GM12878 (cell line): ENCODE data around the gene FNDC3A. TPM values are rescaled to one million over a fixed set of nuclear protein-coding genes. Genes with fewer than 3 reads are reported as not detected.

ENCODE experiments used
- HCFC1 ChIP-seq: fragments of 150-350 bp; IDR thresholded peaks from 2 replicates; pipeline ENCODE4 v1.6.1; 2014; ENCODE audit warnings: low read length
- IRF4 ChIP-seq: IDR thresholded peaks from 2 replicates; pipeline ENCODE4 v1.6.1; 2011; ENCODE audit warnings: low read depth, low read length
- MTA2 ChIP-seq: fragments of 450-650 bp; IDR thresholded peaks from 2 replicates; pipeline ENCODE4 v1.6.1; 2016; ENCODE audit warnings: low read depth, mild to moderate bottlenecking, moderate library complexity
- NR2C1 ChIP-seq: fragments of 450-650 bp; IDR thresholded peaks from 2 replicates; pipeline ENCODE4 v1.6.1; 2017; ENCODE audit warnings: antibody characterized with exemption, mild to moderate bottlenecking, moderate library complexity
- NRF1 ChIP-seq: conservative IDR thresholded peaks from 2 replicates; pipeline ENCODE4 v1.6.1; 2011; ENCODE audit warnings: mild to moderate bottlenecking, low read depth, low read length, improper control_type of control experiment
- RFX5 ChIP-seq: IDR thresholded peaks from 2 replicates; pipeline ENCODE4 v1.6.1; 2011; ENCODE audit warnings: low read depth, low read length, improper control_type of control experiment
- SIN3A ChIP-seq: IDR thresholded peaks from 2 replicates; pipeline ENCODE4 v1.6.1; 2012; ENCODE audit warnings: low read depth, low read length, improper control_type of control experiment
- SREBF2 ChIP-seq: IDR thresholded peaks from 2 replicates; pipeline ENCODE4 v1.6.1; 2012; ENCODE audit warnings: mild to moderate bottlenecking, low read length
- polyA plus RNA-seq, 11 experiments: library from polyadenylated mRNA; depleted of rRNA in 4 of 11; unstranded in 6 of 11; stranded (reverse) in 5 of 11; fragments of >200 nt; fragmentation: Nextera tagmentation in 4 of 11; fragmentation: Illumina TruSeq in 1 of 11; extraction: Ambion mirVana in 4 of 11; extraction: Trizol in 1 of 11; gene quantifications; 1 replicate in 1 of 11; 2 replicates in 10 of 11; pipeline versions ENCODE4 v1.2.1 to v1.2.3, GENCODE V29; 2011 to 2016; ENCODE audit warnings: inconsistent platforms in 2 of 11, missing spikeins in 2 of 11, low read depth in 1 of 11
- total RNA-seq, 4 experiments: library from RNA; depleted of rRNA in 3 of 4; stranded (reverse); fragments of >200 nt in 3 of 4; fragmentation: Illumina TruSeq in 1 of 4; extraction: Trizol in 1 of 4; gene quantifications; 2 replicates each; pipeline versions ENCODE4 v1.2.1 to v1.2.3, GENCODE V29; 2013 to 2021
- TF ChIP-seq, protein P1 (sequence below): fragments of 450-650 bp; IDR thresholded peaks from 2 replicates; pipeline ENCODE4 v1.6.1; 2017; ENCODE audit warnings: antibody characterized with exemption, mild to moderate bottlenecking, moderate library complexity
- TF ChIP-seq, protein P2 (sequence below): fragments of 450-650 bp; IDR thresholded peaks from 2 replicates; pipeline ENCODE4 v1.6.1; 2018; ENCODE audit warnings: mild to moderate bottlenecking, low read depth, moderate library complexity; ENCODE audit not compliant: partially characterized antibody
- TF ChIP-seq, protein P3 (sequence below): fragments of 450-650 bp; formaldehyde crosslinking; IDR thresholded peaks from 2 replicates; pipeline ENCODE4 v1.5.0; 2022; ENCODE audit warnings: mild to moderate bottlenecking, missing genetic modification characterization
- TF ChIP-seq, protein P4 (sequence below): IDR thresholded peaks from 2 replicates; pipeline ENCODE4 v1.6.1; 2011; ENCODE audit warnings: borderline replicate concordance, low read depth, mild to moderate bottlenecking, moderate library complexity, mixed read lengths, low read length; ENCODE audit not compliant: insufficient read depth; ENCODE audit errors: extremely low read length
- TF ChIP-seq, protein P5 (sequence below): fragments of 450-650 bp; IDR thresholded peaks from 2 replicates; pipeline ENCODE4 v1.6.1; 2017; ENCODE audit warnings: borderline replicate concordance
- TF ChIP-seq, protein P6 (sequence below): fragments of 450-650 bp; IDR thresholded peaks from 2 replicates; pipeline ENCODE4 v1.6.1; 2016; ENCODE audit warnings: mild to moderate bottlenecking, moderate library complexity, borderline replicate concordance

The FNDC3A gene
- total and polyA plus RNA-seq, 10 of the 15 experiments (the other 5 are each of a cell fraction or from before 2014, with no cell fraction given): 6.3 to 46.4 (median 22.8) TPM

DNA sequence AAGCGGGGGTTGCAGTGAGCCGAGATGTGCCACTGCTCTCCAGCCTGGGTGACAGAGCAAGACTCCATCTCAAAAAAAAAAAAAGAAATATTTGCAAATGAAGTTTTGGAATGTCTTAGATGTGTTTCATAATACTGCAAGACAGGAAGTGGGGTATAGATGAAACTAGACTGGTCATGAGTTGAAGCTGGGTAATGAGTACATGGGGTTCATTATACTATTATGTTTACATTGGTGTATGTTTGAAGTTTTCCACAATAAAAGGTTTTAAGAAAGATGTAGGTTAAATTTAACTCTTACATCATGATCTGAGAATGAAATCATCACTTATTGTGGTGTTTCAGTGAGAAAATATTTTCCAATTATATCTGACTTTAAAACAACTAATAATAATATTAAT lies 19.0 kb downstream of the FNDC3A start (continued):
- no peak for TF ChIP-seq HCFC1
- TF ChIP-seq IRF4: no peak
- TF ChIP-seq, protein P1, sequence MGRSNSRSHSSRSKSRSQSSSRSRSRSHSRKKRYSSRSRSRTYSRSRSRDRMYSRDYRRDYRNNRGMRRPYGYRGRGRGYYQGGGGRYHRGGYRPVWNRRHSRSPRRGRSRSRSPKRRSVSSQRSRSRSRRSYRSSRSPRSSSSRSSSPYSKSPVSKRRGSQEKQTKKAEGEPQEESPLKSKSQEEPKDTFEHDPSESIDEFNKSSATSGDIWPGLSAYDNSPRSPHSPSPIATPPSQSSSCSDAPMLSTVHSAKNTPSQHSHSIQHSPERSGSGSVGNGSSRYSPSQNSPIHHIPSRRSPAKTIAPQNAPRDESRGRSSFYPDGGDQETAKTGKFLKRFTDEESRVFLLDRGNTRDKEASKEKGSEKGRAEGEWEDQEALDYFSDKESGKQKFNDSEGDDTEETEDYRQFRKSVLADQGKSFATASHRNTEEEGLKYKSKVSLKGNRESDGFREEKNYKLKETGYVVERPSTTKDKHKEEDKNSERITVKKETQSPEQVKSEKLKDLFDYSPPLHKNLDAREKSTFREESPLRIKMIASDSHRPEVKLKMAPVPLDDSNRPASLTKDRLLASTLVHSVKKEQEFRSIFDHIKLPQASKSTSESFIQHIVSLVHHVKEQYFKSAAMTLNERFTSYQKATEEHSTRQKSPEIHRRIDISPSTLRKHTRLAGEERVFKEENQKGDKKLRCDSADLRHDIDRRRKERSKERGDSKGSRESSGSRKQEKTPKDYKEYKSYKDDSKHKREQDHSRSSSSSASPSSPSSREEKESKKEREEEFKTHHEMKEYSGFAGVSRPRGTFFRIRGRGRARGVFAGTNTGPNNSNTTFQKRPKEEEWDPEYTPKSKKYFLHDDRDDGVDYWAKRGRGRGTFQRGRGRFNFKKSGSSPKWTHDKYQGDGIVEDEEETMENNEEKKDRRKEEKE: no peak
- TF ChIP-seq, protein P2, sequence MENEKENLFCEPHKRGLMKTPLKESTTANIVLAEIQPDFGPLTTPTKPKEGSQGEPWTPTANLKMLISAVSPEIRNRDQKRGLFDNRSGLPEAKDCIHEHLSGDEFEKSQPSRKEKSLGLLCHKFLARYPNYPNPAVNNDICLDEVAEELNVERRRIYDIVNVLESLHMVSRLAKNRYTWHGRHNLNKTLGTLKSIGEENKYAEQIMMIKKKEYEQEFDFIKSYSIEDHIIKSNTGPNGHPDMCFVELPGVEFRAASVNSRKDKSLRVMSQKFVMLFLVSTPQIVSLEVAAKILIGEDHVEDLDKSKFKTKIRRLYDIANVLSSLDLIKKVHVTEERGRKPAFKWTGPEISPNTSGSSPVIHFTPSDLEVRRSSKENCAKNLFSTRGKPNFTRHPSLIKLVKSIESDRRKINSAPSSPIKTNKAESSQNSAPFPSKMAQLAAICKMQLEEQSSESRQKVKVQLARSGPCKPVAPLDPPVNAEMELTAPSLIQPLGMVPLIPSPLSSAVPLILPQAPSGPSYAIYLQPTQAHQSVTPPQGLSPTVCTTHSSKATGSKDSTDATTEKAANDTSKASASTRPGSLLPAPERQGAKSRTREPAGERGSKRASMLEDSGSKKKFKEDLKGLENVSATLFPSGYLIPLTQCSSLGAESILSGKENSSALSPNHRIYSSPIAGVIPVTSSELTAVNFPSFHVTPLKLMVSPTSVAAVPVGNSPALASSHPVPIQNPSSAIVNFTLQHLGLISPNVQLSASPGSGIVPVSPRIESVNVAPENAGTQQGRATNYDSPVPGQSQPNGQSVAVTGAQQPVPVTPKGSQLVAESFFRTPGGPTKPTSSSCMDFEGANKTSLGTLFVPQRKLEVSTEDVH: no peak
- TF ChIP-seq, protein P3, sequence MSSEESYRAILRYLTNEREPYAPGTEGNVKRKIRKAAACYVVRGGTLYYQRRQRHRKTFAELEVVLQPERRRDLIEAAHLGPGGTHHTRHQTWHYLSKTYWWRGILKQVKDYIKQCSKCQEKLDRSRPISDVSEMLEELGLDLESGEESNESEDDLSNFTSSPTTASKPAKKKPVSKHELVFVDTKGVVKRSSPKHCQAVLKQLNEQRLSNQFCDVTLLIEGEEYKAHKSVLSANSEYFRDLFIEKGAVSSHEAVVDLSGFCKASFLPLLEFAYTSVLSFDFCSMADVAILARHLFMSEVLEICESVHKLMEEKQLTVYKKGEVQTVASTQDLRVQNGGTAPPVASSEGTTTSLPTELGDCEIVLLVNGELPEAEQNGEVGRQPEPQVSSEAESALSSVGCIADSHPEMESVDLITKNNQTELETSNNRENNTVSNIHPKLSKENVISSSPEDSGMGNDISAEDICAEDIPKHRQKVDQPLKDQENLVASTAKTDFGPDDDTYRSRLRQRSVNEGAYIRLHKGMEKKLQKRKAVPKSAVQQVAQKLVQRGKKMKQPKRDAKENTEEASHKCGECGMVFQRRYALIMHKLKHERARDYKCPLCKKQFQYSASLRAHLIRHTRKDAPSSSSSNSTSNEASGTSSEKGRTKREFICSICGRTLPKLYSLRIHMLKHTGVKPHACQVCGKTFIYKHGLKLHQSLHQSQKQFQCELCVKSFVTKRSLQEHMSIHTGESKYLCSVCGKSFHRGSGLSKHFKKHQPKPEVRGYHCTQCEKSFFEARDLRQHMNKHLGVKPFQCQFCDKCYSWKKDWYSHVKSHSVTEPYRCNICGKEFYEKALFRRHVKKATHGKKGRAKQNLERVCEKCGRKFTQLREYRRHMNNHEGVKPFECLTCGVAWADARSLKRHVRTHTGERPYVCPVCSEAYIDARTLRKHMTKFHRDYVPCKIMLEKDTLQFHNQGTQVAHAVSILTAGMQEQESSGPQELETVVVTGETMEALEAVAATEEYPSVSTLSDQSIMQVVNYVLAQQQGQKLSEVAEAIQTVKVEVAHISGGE (CRISPR knock-in tag): no peak
- TF ChIP-seq SIN3A: no peak
- TF ChIP-seq RFX5: no peak
- TF ChIP-seq, protein P4, sequence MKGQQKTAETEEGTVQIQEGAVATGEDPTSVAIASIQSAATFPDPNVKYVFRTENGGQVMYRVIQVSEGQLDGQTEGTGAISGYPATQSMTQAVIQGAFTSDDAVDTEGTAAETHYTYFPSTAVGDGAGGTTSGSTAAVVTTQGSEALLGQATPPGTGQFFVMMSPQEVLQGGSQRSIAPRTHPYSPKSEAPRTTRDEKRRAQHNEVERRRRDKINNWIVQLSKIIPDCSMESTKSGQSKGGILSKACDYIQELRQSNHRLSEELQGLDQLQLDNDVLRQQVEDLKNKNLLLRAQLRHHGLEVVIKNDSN: no peak
- TF ChIP-seq NR2C1: no peak
- TF ChIP-seq, protein P5, sequence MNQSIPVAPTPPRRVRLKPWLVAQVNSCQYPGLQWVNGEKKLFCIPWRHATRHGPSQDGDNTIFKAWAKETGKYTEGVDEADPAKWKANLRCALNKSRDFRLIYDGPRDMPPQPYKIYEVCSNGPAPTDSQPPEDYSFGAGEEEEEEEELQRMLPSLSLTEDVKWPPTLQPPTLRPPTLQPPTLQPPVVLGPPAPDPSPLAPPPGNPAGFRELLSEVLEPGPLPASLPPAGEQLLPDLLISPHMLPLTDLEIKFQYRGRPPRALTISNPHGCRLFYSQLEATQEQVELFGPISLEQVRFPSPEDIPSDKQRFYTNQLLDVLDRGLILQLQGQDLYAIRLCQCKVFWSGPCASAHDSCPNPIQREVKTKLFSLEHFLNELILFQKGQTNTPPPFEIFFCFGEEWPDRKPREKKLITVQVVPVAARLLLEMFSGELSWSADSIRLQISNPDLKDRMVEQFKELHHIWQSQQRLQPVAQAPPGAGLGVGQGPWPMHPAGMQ: no peak
- TF ChIP-seq SREBF2: no peak
- TF ChIP-seq MTA2: peak; percentile 96
- TF ChIP-seq NRF1: no peak
- TF ChIP-seq, protein P6, sequence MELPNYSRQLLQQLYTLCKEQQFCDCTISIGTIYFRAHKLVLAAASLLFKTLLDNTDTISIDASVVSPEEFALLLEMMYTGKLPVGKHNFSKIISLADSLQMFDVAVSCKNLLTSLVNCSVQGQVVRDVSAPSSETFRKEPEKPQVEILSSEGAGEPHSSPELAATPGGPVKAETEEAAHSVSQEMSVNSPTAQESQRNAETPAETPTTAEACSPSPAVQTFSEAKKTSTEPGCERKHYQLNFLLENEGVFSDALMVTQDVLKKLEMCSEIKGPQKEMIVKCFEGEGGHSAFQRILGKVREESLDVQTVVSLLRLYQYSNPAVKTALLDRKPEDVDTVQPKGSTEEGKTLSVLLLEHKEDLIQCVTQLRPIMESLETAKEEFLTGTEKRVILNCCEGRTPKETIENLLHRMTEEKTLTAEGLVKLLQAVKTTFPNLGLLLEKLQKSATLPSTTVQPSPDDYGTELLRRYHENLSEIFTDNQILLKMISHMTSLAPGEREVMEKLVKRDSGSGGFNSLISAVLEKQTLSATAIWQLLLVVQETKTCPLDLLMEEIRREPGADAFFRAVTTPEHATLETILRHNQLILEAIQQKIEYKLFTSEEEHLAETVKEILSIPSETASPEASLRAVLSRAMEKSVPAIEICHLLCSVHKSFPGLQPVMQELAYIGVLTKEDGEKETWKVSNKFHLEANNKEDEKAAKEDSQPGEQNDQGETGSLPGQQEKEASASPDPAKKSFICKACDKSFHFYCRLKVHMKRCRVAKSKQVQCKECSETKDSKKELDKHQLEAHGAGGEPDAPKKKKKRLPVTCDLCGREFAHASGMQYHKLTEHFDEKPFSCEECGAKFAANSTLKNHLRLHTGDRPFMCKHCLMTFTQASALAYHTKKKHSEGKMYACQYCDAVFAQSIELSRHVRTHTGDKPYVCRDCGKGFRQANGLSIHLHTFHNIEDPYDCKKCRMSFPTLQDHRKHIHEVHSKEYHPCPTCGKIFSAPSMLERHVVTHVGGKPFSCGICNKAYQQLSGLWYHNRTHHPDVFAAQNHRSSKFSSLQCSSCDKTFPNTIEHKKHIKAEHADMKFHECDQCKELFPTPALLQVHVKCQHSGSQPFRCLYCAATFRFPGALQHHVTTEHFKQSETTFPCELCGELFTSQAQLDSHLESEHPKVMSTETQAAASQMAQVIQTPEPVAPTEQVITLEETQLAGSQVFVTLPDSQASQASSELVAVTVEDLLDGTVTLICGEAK: no peak
